Gastroesophageal sphincter (tissue), 3 donors: ENCODE data around the gene TMCC1.

Experiments used
- EP300 ChIP-seq: sonication (generic); formaldehyde crosslinking; IDR thresholded peaks from one replicate; pipeline ENCODE4 v1.6.1; 2017; ENCODE audit warnings: antibody characterized with exemption, mild to moderate bottlenecking
- POLR2A ChIP-seq, 2 donors: fragments of 450-650 bp; IDR thresholded peaks; one replicate each; pipeline ENCODE4 v1.6.1; 2017; ENCODE audit warnings: antibody characterized with exemption in 2 of 2, mild to moderate bottlenecking in 2 of 2, moderate library complexity in 1 of 2
- POLR2AphosphoS5 ChIP-seq: sonication (generic); formaldehyde crosslinking; IDR thresholded peaks from one replicate; pipeline ENCODE4 v1.6.1; 2017; ENCODE audit warnings: antibody characterized with exemption
- TF ChIP-seq, protein P1 (sequence below), 4 experiments: fragments of 200-600 bp in 2 of 4; fragments of 450-650 bp in 2 of 4; sonication (generic) in 1 of 4; IDR thresholded peaks; one replicate each; pipeline ENCODE4 v1.5.1; 2017 to 2019; ENCODE audit warnings: antibody characterized with exemption in 4 of 4, mild to moderate bottlenecking in 2 of 4, moderate library complexity in 2 of 4

DNA sequence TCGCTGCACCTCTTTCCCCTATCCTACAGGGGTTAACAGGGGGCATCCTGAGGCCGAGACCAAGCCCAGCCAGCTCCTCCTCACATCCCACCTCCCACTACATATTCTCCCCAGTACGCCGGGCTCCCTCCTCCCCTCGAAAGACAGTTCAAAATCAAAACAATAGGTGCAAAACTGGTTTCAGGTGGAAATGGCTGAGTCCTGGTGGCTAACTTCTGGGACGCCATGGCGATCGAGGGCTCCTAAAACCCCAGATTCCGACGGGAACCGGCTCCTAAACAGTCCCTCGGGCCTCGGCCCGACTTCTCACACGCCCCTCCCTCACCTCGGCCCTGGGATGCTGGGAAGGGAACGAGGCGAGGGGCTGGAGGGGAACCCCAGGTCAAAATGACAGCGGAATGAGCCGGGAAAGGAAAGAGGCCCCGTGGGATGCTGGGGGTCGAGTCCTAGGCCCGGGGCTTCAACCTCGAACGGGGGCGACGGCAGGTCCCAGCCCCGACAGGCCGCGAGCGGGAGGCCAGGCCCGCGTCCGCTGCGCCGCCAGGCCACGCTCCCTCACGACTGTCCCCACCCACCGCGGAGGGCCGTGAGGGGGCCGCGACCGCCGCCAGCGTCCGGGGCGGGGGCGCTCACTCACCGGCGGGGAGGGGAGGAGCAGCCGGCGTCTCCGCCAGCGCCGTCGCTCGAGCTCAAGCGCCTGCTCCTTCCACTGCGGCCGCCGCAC, 492 bp downstream of the TMCC1 start:
- TF ChIP-seq, protein P1, sequence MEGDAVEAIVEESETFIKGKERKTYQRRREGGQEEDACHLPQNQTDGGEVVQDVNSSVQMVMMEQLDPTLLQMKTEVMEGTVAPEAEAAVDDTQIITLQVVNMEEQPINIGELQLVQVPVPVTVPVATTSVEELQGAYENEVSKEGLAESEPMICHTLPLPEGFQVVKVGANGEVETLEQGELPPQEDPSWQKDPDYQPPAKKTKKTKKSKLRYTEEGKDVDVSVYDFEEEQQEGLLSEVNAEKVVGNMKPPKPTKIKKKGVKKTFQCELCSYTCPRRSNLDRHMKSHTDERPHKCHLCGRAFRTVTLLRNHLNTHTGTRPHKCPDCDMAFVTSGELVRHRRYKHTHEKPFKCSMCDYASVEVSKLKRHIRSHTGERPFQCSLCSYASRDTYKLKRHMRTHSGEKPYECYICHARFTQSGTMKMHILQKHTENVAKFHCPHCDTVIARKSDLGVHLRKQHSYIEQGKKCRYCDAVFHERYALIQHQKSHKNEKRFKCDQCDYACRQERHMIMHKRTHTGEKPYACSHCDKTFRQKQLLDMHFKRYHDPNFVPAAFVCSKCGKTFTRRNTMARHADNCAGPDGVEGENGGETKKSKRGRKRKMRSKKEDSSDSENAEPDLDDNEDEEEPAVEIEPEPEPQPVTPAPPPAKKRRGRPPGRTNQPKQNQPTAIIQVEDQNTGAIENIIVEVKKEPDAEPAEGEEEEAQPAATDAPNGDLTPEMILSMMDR (IDR thresholded peaks at IDR 0.05) = no peak
- TF ChIP-seq POLR2AphosphoS5 = peak; percentile 22
- TF ChIP-seq POLR2A (IDR thresholded peaks at IDR 0.05) = peak; percentile 45 to 53
- TF ChIP-seq EP300 = no peak
